Fibroblast of pulmonary artery (primary cell): Measurements from ENCODE around the gene HNRNPH1.

Source experiments
- DNase-seq: peaks from one replicate; pipeline ENCODE4 v3.0.0-alpha.2; 2010; ENCODE audit warnings: low read depth
- H3K4me3 ChIP-seq: replicated peaks from 2 replicates; pipeline ENCODE4 v1.5.1; 2011; ENCODE audit warnings: low read depth, mild to moderate bottlenecking, control low read depth, low read length, moderate library complexity
- CTCF ChIP-seq: IDR thresholded peaks from 2 replicates; pipeline ENCODE4 v1.5.1; 2011; ENCODE audit warnings: mild to moderate bottlenecking, control low read depth, low read length, inconsistent platforms; ENCODE audit errors: missing control alignments

The HNRNPH1 gene

GRCh38 chr5:179613460-179614071 is 9.9 kb downstream of the HNRNPH1 start:
- TF ChIP-seq CTCF: no peak
- no peak for DNase-seq
- no peak overlapping the region for H3K4me3 ChIP-seq

- TF ChIP-seq CTCF: no peak
Observed at GRCh38 chr5:179612577-179613459, 10.7 kb downstream of the HNRNPH1 start.

DNA sequence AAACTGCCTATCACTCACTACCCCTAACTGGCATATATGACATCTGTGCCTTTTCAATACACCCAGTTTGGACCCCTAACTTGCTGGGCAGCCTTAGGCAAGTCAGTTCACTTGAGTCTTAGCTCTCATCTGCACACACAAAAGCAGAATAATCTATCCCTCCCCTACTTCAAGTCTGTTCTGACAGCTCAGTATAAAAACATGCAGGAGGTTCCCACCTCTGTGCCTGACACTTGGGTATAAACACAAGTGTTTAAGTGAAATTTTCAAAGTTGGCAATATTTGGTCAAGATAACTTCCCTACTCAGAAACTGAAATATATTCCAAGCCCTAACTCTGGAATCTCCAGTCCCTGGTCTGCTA is 12.6 kb downstream of the HNRNPH1 start:
- DNase-seq: no peak
- no peak for TF ChIP-seq CTCF
- no peak overlapping the region for H3K4me3 ChIP-seq

More at GRCh38 chr5:179612577-179613459, 10.7 kb downstream of the HNRNPH1 start:
- no peak overlapping the region for H3K4me3 ChIP-seq
- no peak for DNase-seq

- DNase-seq: no peak
- no peak overlapping the region for H3K4me3 ChIP-seq
- TF ChIP-seq CTCF: no peak
Observed at GRCh38 chr5:179610109-179610902, 13.2 kb downstream of the HNRNPH1 start.

GRCh38 chr5:179609834-179610108 is 13.7 kb downstream of the HNRNPH1 start:
- no peak for TF ChIP-seq CTCF
- no peak for DNase-seq
- no peak overlapping the region for H3K4me3 ChIP-seq

GRCh38 chr5:179608131-179608581 is 15.3 kb downstream of the HNRNPH1 start:
- no peak for TF ChIP-seq CTCF
- DNase-seq: no peak
- H3K4me3 ChIP-seq: no peak overlapping the region
